Activated CD4-positive, alpha-beta T cell treated with anti-CD3 and anti-CD28 coated beads, Interleukin-2, Interleukin-4, amounts not matched to agents 100 ng/mL and 50 ng/mL, durations not matched to agents 16 hours and 8 hours (primary cell): Measurements from ENCODE around the gene LMF1.
"Not testable (repeated sequence)": the region's sequence is repeated elsewhere in the genome, so short reads cannot be mapped to it uniquely, and the experiment has no call there.

Experiments
- DNase-seq: peaks from one replicate; pipeline ENCODE4 v3.0.0-alpha.2; 2020; ENCODE audit warnings: low spot score

Gene LMF1

GRCh38 chr16:947922-948303 lies 22.9 kb downstream of the LMF1 start:
- not testable (repeated sequence) for DNase-seq

- DNase-seq = no peak
Observed at GRCh38 chr16:947255-947921, 23.4 kb downstream of the LMF1 start.

- DNase-seq = no peak
Observed at GRCh38 chr16:946048-946395, 24.8 kb downstream of the LMF1 start.

GRCh38 chr16:945271-946047 lies 25.3 kb downstream of the LMF1 start:
- DNase-seq = no peak

- DNase-seq = no peak
Observed at GRCh38 chr16:943971-944370, 26.8 kb downstream of the LMF1 start.

GRCh38 chr16:942436-943060 lies 28.2 kb downstream of the LMF1 start:
- DNase-seq = no peak

GRCh38 chr16:939941-940340 lies 30.8 kb downstream of the LMF1 start:
- no peak for DNase-seq

GRCh38 chr16:939311-939710 lies 31.5 kb downstream of the LMF1 start:
- no peak for DNase-seq

- no peak for DNase-seq
Observed at GRCh38 chr16:938752-939151, 32.0 kb downstream of the LMF1 start.

GRCh38 chr16:938136-938535 lies 32.6 kb downstream of the LMF1 start:
- no peak for DNase-seq

GRCh38 chr16:937723-938122 lies 33.1 kb downstream of the LMF1 start:
- DNase-seq = no peak

- no peak for DNase-seq
Observed at GRCh38 chr16:937311-937710, 33.5 kb downstream of the LMF1 start.

- no peak for DNase-seq
Observed at GRCh38 chr16:935684-936083, 35.1 kb downstream of the LMF1 start.

- DNase-seq = no peak
Observed at GRCh38 chr16:934178-934577, 36.6 kb downstream of the LMF1 start.

- no peak for DNase-seq
Observed at GRCh38 chr16:933581-933980, 37.2 kb downstream of the LMF1 start.

GRCh38 chr16:932831-933330 lies 37.9 kb downstream of the LMF1 start:
- no peak for DNase-seq

GRCh38 chr16:931626-932500 lies 38.9 kb downstream of the LMF1 start:
- no peak for DNase-seq

GRCh38 chr16:931171-931570 lies 39.6 kb downstream of the LMF1 start:
- DNase-seq = no peak

- DNase-seq = no peak
Observed at GRCh38 chr16:930511-930910, 40.3 kb downstream of the LMF1 start.

GRCh38 chr16:930076-930475 lies 40.7 kb downstream of the LMF1 start:
- no peak for DNase-seq

- DNase-seq = no peak
Observed at GRCh38 chr16:929227-930073, 41.3 kb downstream of the LMF1 start.
